Measurements from ENCODE around the gene CD72. TPM values are rescaled to one million over a fixed set of nuclear protein-coding genes. Genes with fewer than 3 reads are reported as not detected.
A peak's percentile ranks its signal among the peaks of the same experiment; 100 is the strongest.

Gene CD72
- total and polyA plus RNA-seq, 4 donors = 2.0 to 5.7 (median 3.5) TPM

DNA sequence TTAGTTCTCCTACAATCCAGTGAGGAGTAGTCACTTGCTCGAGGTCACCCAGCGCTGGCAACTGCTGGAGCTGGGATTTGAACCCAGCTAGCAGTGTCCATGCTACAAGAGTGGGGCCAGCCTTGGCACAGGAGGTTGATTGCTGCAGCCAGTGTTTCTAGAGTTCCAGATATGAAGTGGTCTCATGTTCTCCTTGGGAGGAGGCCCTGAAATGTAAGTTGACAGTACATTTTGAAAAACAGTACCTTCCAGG lies 40.7 kb upstream of the CD72 start (continued):
- TF ChIP-seq, protein P1, sequence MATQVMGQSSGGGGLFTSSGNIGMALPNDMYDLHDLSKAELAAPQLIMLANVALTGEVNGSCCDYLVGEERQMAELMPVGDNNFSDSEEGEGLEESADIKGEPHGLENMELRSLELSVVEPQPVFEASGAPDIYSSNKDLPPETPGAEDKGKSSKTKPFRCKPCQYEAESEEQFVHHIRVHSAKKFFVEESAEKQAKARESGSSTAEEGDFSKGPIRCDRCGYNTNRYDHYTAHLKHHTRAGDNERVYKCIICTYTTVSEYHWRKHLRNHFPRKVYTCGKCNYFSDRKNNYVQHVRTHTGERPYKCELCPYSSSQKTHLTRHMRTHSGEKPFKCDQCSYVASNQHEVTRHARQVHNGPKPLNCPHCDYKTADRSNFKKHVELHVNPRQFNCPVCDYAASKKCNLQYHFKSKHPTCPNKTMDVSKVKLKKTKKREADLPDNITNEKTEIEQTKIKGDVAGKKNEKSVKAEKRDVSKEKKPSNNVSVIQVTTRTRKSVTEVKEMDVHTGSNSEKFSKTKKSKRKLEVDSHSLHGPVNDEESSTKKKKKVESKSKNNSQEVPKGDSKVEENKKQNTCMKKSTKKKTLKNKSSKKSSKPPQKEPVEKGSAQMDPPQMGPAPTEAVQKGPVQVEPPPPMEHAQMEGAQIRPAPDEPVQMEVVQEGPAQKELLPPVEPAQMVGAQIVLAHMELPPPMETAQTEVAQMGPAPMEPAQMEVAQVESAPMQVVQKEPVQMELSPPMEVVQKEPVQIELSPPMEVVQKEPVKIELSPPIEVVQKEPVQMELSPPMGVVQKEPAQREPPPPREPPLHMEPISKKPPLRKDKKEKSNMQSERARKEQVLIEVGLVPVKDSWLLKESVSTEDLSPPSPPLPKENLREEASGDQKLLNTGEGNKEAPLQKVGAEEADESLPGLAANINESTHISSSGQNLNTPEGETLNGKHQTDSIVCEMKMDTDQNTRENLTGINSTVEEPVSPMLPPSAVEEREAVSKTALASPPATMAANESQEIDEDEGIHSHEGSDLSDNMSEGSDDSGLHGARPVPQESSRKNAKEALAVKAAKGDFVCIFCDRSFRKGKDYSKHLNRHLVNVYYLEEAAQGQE (IDR thresholded peaks at IDR 0.05) = no peak
- TF ChIP-seq FOXA2 (IDR thresholded peaks at IDR 0.05) (no peak), GABPA (IDR thresholded peaks at IDR 0.05 in 1 of 2, conservative IDR thresholded peaks at IDR 0.05 in 1 of 2) (no peak), RXRA (IDR thresholded peaks at IDR 0.05) (no peak), JUND (IDR thresholded peaks at IDR 0.05) (no peak)

DNA sequence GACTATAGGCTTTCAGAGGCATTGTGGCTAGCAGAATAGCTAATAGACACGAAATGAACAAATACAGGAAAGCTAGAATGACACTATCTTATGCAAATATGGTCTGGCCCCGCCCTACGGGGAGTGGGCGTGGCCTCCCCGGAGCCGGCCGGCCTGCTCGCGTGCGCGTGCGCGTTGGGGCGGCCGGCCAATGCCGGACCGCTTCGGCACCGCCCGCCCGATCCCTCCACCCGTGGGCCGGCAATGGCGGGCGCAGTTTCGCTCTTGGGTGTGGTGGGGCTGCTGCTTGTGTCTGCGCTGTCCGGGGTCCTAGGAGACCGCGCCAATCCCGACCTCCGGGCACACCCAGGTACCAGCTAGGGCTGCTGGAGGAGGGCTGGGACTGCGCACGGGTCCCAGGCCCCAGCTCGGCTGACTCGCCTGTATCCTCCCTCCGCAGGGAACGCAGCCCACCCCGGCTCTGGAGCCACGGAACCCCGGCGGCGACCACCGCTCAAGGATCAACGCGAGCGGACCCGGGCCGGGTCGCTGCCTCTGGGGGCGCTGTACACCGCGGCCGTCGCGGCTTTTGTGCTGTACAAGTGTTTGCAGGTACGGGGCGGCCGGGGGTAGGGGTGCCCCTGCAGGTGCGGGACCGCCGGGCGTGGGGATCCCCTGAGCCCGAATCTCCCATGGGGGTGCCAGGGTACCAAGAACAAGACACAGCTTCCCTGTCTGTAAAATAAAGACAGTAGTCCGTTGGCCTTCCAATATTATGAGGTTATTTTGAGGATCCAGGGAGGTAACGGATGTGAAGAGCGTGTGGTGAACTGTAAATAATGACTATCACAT lies 40.1 kb upstream of the CD72 start, which contains the start of gene CCDC107:
TSS of gene CCDC107 (plus strand) at position 156 of the 831 bp plus-strand sequence. CDS start at position 244, 88 bp downstream.
- Histone ChIP-seq H3K9me3 (ENCODE audit: control insufficient read depth in 4 of 4, low read length in 3 of 4) (no peaks in the 10 kb centered on the region), H3K27ac (ENCODE audit: low read depth in 1 of 2, low read length in 2 of 2) (peak within 1 kb of the TSS; percentile 98 to 99), H3K4me1 (ENCODE audit: control insufficient read depth in 4 of 4, insufficient read depth in 4 of 4, low read length in 3 of 4) (peaks cover 2 to 24% (median 5%) of the 10 kb centered on the region in 4 donors), H3K36me3 (ENCODE audit: control insufficient read depth in 4 of 4, insufficient read depth in 3 of 4, low read depth in 1 of 4, low read length in 3 of 4) (no peaks in the 10 kb centered on the region), H3K4me3 (ENCODE audit: low read depth in 1 of 3, low read length in 3 of 3) (peak within 1 kb of the TSS; percentile 79 to 87 (median 79)), H3K27me3 (ENCODE audit: control insufficient read depth in 4 of 4, insufficient read depth in 4 of 4, low read length in 3 of 4) (no peaks in the 10 kb centered on the region), H3K9ac (ENCODE audit: low read depth in 1 of 2, low read length in 2 of 2) (peak within 1 kb of the TSS; percentile 91 to 97)
- under 1% methylated on average over 67 of the region's 67 CpGs for WGBS
- TF ChIP-seq RXRA (IDR thresholded peaks at IDR 0.05) = no peak
- TF ChIP-seq GABPA (IDR thresholded peaks at IDR 0.05 in 1 of 2, conservative IDR thresholded peaks at IDR 0.05 in 1 of 2) = no peak
- no peak for TF ChIP-seq FOXA2 (IDR thresholded peaks at IDR 0.05)
- no peak for TF ChIP-seq FOXA1 (IDR thresholded peaks at IDR 0.05)
- TF ChIP-seq, protein P2, sequence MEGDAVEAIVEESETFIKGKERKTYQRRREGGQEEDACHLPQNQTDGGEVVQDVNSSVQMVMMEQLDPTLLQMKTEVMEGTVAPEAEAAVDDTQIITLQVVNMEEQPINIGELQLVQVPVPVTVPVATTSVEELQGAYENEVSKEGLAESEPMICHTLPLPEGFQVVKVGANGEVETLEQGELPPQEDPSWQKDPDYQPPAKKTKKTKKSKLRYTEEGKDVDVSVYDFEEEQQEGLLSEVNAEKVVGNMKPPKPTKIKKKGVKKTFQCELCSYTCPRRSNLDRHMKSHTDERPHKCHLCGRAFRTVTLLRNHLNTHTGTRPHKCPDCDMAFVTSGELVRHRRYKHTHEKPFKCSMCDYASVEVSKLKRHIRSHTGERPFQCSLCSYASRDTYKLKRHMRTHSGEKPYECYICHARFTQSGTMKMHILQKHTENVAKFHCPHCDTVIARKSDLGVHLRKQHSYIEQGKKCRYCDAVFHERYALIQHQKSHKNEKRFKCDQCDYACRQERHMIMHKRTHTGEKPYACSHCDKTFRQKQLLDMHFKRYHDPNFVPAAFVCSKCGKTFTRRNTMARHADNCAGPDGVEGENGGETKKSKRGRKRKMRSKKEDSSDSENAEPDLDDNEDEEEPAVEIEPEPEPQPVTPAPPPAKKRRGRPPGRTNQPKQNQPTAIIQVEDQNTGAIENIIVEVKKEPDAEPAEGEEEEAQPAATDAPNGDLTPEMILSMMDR (IDR thresholded peaks at IDR 0.05; ENCODE audit: low read depth, low read length, missing input control) = peak; percentile 39
- TF ChIP-seq, protein P3, sequence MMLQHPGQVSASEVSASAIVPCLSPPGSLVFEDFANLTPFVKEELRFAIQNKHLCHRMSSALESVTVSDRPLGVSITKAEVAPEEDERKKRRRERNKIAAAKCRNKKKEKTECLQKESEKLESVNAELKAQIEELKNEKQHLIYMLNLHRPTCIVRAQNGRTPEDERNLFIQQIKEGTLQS (IDR thresholded peaks at IDR 0.05) = no peak
- no peak for TF ChIP-seq JUND (IDR thresholded peaks at IDR 0.05)
- TF ChIP-seq, protein P4, sequence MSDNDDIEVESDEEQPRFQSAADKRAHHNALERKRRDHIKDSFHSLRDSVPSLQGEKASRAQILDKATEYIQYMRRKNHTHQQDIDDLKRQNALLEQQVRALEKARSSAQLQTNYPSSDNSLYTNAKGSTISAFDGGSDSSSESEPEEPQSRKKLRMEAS (IDR thresholded peaks at IDR 0.05) = no peak
- TF ChIP-seq YY1 (IDR thresholded peaks at IDR 0.05) = peak; percentile 95
- no peak for TF ChIP-seq HNF4A (conservative IDR thresholded peaks at IDR 0.05)
- TF ChIP-seq, protein P5, sequence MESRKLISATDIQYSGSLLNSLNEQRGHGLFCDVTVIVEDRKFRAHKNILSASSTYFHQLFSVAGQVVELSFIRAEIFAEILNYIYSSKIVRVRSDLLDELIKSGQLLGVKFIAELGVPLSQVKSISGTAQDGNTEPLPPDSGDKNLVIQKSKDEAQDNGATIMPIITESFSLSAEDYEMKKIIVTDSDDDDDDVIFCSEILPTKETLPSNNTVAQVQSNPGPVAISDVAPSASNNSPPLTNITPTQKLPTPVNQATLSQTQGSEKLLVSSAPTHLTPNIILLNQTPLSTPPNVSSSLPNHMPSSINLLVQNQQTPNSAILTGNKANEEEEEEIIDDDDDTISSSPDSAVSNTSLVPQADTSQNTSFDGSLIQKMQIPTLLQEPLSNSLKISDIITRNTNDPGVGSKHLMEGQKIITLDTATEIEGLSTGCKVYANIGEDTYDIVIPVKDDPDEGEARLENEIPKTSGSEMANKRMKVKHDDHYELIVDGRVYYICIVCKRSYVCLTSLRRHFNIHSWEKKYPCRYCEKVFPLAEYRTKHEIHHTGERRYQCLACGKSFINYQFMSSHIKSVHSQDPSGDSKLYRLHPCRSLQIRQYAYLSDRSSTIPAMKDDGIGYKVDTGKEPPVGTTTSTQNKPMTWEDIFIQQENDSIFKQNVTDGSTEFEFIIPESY (IDR thresholded peaks at IDR 0.05) = no peak
- TF ChIP-seq, protein P1 (IDR thresholded peaks at IDR 0.05) = peak; percentile 35
- TF ChIP-seq TAF1 (conservative IDR thresholded peaks at IDR 0.05) = peak; percentile 56
- no peak for TF ChIP-seq SP1 (IDR thresholded peaks at IDR 0.05)
- peak; percentile 70 to 75 for TF ChIP-seq RAD21 (IDR thresholded peaks at IDR 0.05)
- TF ChIP-seq NR2F2 (IDR thresholded peaks at IDR 0.05) = no peak
- no peak for TF ChIP-seq HNF4G (IDR thresholded peaks at IDR 0.05)
- TF ChIP-seq EGR1 (IDR thresholded peaks at IDR 0.05; ENCODE audit: low read depth in 2 of 2) = no peak
- DNase-seq (ENCODE audit: low spot score) = peak; percentile 91

Measured in liver (tissue), 9 donors.